ENCODE data around the gene CDKL2. TPM values are rescaled to one million over a fixed set of nuclear protein-coding genes. Genes with fewer than 3 reads are reported as not detected.
"Not testable (repeated sequence)": the region's sequence is repeated elsewhere in the genome, so short reads cannot be mapped to it uniquely, and the experiment has no call there.

Gene CDKL2
- total and polyA plus RNA-seq, 2 donors (not counting 1 experiment from before 2014, with no cell fraction given), result 0.81 TPM; not detected in 1

DNA sequence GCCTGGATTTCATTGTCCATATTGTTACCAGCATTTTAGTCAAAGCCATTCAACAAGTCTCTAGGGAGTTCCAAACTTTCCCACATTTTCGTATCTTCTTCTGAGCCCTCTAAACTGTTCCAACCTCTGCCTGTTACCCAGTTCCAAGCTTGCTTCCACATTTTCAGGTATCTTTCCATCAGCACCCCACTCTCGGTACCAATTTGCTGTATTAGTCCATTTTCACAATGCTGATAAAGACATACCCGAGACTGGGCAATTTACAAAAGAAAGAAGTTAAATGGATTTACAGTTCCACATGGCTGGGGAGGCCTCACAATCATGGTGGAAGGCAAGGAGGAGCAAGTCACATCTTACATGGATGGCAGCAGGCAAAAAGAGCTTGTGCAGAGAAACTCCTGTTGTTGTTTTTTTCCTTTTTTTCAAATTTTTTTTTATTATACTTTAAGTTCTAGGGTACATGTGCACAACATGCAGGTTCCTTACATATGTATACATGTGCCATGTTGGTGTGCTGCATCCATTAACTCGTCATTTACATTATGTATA lies 96.9 kb downstream of the CDKL2 start:
- H3K79me2 ChIP-seq (ENCODE audit: control insufficient read depth, insufficient read depth, low read length); ATAC-seq (ENCODE audit: low read depth); H3K27ac ChIP-seq (ENCODE audit: low read length in 2 of 2); H3K4me2 ChIP-seq (replicated peaks; ENCODE audit: low read depth, low read length, poor library complexity, severe bottlenecking); CTCF ChIA-PET; H4K20me1 ChIP-seq (ENCODE audit: control insufficient read depth, insufficient read depth, low read length, poor library complexity, severe bottlenecking); H2AFZ ChIP-seq (ENCODE audit: insufficient read depth, low read depth, low read length, poor library complexity, severe bottlenecking); H3K4me3 ChIP-seq (ENCODE audit: control extremely low read depth in 1 of 5, extremely low read depth in 1 of 5, insufficient read depth in 1 of 5, low read depth in 2 of 5, low read length in 4 of 5); H3K9ac ChIP-seq (ENCODE audit: low read length); H3K9me3 Mint-ChIP-seq (ENCODE audit: insufficient read depth); H3K4me3 Mint-ChIP-seq; H3K27me3 Mint-ChIP-seq; POLR2A ChIA-PET; H3K27ac Mint-ChIP-seq; intact Hi-C loops (cut with micrococcal nuclease); H3K4me1 Mint-ChIP-seq; H3K27me3 ChIP-seq (replicated peaks in 1 of 4; ENCODE audit: control extremely low read depth in 1 of 4, control insufficient read depth in 3 of 4, insufficient read depth in 4 of 4, low read length in 3 of 4); DNase-seq; H3K4me1 ChIP-seq (ENCODE audit: control insufficient read depth in 2 of 2, insufficient read depth in 2 of 2, low read length in 2 of 2): not testable (repeated sequence)
- WGBS (ENCODE audit: insufficient coverage), result 96% methylated on average over 2 of the region's 4 CpGs
- H3K9me3 ChIP-seq (ENCODE audit: control extremely low read depth in 1 of 3, control insufficient read depth in 2 of 3, insufficient read depth in 1 of 3, low read length in 2 of 3), result peaks cover 0 to 12% (median 0%) of the 10 kb centered on the region in 3 donors
- peaks cover 12 to 34% of the 10 kb centered on the region in 2 experiments for H3K36me3 ChIP-seq (replicated peaks in 1 of 2; ENCODE audit: control extremely low read depth in 1 of 2, control insufficient read depth in 1 of 2, extremely low read depth in 1 of 2, insufficient read depth in 2 of 2, low read length in 1 of 2)

DNA sequence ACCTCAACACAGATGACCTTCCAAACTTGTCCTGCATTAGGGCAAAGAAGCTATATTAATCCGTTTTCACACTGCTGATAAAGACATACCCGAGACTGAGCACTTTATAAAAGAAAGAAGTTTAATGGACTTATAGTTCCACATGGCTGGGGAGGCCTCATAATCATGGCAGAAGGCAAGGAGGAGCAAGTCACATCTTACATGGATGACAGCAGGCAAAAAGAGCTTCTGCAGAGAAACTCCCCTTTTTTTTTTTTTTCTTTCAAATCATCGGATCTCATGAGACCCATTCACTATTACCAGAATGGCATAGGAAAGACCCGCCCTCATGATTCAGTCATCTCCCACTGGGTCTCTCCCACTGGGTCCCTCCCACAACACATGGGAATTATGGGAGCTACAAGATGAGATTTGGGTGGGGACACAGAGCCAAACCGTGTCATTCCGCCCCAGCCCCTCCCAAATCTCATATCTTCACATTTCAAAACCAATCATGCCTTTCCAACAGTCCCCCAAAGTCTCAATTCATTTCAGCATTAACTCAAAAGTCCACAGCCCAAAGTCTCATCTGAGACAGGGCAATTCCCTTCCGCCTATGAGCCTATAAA lies 98.7 kb downstream of the CDKL2 start:
- H3K9me3 Mint-ChIP-seq (ENCODE audit: insufficient read depth); POLR2A ChIA-PET; DNase-seq: not testable (repeated sequence)

More for the DNA sequence above, 98.7 kb downstream of the CDKL2 start:
- H2AFZ ChIP-seq (ENCODE audit: insufficient read depth, low read depth, low read length, poor library complexity, severe bottlenecking); H3K27ac ChIP-seq (ENCODE audit: low read length in 2 of 2); ATAC-seq (ENCODE audit: low read depth); H3K4me1 Mint-ChIP-seq; CTCF ChIA-PET; H3K4me3 ChIP-seq (ENCODE audit: control extremely low read depth in 1 of 5, extremely low read depth in 1 of 5, insufficient read depth in 1 of 5, low read depth in 2 of 5, low read length in 4 of 5); H3K27me3 Mint-ChIP-seq; H3K4me3 Mint-ChIP-seq; H3K27ac Mint-ChIP-seq; H3K4me1 ChIP-seq (ENCODE audit: control insufficient read depth in 2 of 2, insufficient read depth in 2 of 2, low read length in 2 of 2); H3K79me2 ChIP-seq (ENCODE audit: control insufficient read depth, insufficient read depth, low read length); H4K20me1 ChIP-seq (ENCODE audit: control insufficient read depth, insufficient read depth, low read length, poor library complexity, severe bottlenecking); H3K27me3 ChIP-seq (replicated peaks in 1 of 4; ENCODE audit: control extremely low read depth in 1 of 4, control insufficient read depth in 3 of 4, insufficient read depth in 4 of 4, low read length in 3 of 4); intact Hi-C loops (cut with micrococcal nuclease); H3K4me2 ChIP-seq (replicated peaks; ENCODE audit: low read depth, low read length, poor library complexity, severe bottlenecking); H3K9ac ChIP-seq (ENCODE audit: low read length): not testable (repeated sequence)
- 80% methylated on average over 2 of the region's 7 CpGs for WGBS (ENCODE audit: insufficient coverage)
- H3K9me3 ChIP-seq (ENCODE audit: control extremely low read depth in 1 of 3, control insufficient read depth in 2 of 3, insufficient read depth in 1 of 3, low read length in 2 of 3), result peaks cover 0 to 12% (median 0%) of the 10 kb centered on the region in 3 donors
- peaks cover 24 to 50% of the 10 kb centered on the region in 2 experiments for H3K36me3 ChIP-seq (replicated peaks in 1 of 2; ENCODE audit: control extremely low read depth in 1 of 2, control insufficient read depth in 1 of 2, extremely low read depth in 1 of 2, insufficient read depth in 2 of 2, low read length in 1 of 2)

All from B cell (primary cell).